GM19397 (cell line): ENCODE data around the gene USP38.
"Not testable (repeated sequence)": the region's sequence is repeated elsewhere in the genome, so short reads cannot be mapped to it uniquely, and the experiment has no call there.

Source experiments
- ATAC-seq: cut with Tn5 transposase; IDR thresholded peaks from one replicate; pipeline ENCODE4 v1.9.1; 2021; ENCODE audit warnings: mild to moderate bottlenecking, moderate library complexity; ENCODE audit not compliant: unreplicated experiment

USP38 gene

GRCh38 chr4:143260750-143261149, 76.0 kb downstream of the USP38 start:
- no peak for ATAC-seq

- no peak for ATAC-seq
Observed at GRCh38 chr4:143262838-143263237, 78.1 kb downstream of the USP38 start.

GRCh38 chr4:143267690-143268089, 83.0 kb downstream of the USP38 start:
- not testable (repeated sequence) for ATAC-seq

GRCh38 chr4:143270256-143270838, 85.6 kb downstream of the USP38 start:
- ATAC-seq: no peak
